Caco-2 (cell line): ENCODE results near the gene KCNMB1. TPM values are rescaled to one million over a fixed set of nuclear protein-coding genes. Genes with fewer than 3 reads are reported as not detected.

ENCODE experiments used
- BruUV-seq: library from RNA; stranded (reverse); fragments of 400-500 nt; replicated peaks from 2 replicates; lab custom pipeline; 2021; lab: Mats Ljungman, UMichigan
- CTCF ChIA-PET: fragments of 300-600 bp; sonication (Branson Sonifier 250); formaldehyde crosslinking; loops from one replicate; lab custom pipeline; 2022; ENCODE audit warnings: antibody characterized with exemption; lab: Charles Lee
- POLR2A ChIA-PET: fragments of 300-600 bp; sonication (Branson Sonifier 250); formaldehyde crosslinking; loops from one replicate; lab custom pipeline; 2022; ENCODE audit warnings: antibody characterized with exemption; lab: Charles Lee
- DNase-seq, 2 experiments: peaks; one replicate each; pipeline versions ENCODE4 v3.0.0 to v3.0.0-alpha.2; 2020 to 2022
- H3K27me3 ChIP-seq: replicated peaks from 2 replicates; pipeline ENCODE4 v1.6.0; 2011; ENCODE audit warnings: low read length; ENCODE audit not compliant: control insufficient read depth, insufficient read depth
- H3K36me3 ChIP-seq: 2 replicates; pipeline ENCODE4 v1.5.1; 2011; ENCODE audit warnings: low read length; ENCODE audit not compliant: control insufficient read depth, insufficient read depth
- H3K4me1 ChIP-seq: fragments of 250-450 bp; sonication (Bioruptor Pico); 2 replicates; pipeline ENCODE4 v1.5.1; 2020; ENCODE audit warnings: mild to moderate bottlenecking
- H3K4me3 ChIP-seq: 2 replicates; pipeline ENCODE4 v1.5.1; 2011; ENCODE audit warnings: low read depth, mild to moderate bottlenecking, control low read depth, low read length
- H3K9me3 ChIP-seq: fragments of 250-450 bp; sonication (Bioruptor Pico); 2 replicates; pipeline ENCODE4 v1.5.1; 2020; ENCODE audit warnings: mild to moderate bottlenecking, moderate library complexity
- H3K27ac Mint-ChIP-seq: one replicate; pipeline ENCODE4 v1.8.0; 2022; ENCODE audit warnings: mixed read lengths; ENCODE audit not compliant: unreplicated experiment
- H3K27me3 Mint-ChIP-seq: one replicate; pipeline ENCODE4 v1.8.0; 2022; ENCODE audit warnings: mixed read lengths; ENCODE audit not compliant: insufficient read depth, unreplicated experiment
- H3K36me3 Mint-ChIP-seq: one replicate; pipeline ENCODE4 v1.8.0; 2022; ENCODE audit warnings: mild to moderate bottlenecking, mixed read lengths; ENCODE audit not compliant: insufficient read depth, unreplicated experiment
- H3K4me1 Mint-ChIP-seq: one replicate; pipeline ENCODE4 v1.8.0; 2022; ENCODE audit warnings: low read depth, mixed read lengths; ENCODE audit not compliant: unreplicated experiment
- H3K4me3 Mint-ChIP-seq: one replicate; pipeline ENCODE4 v1.8.0; 2022; ENCODE audit warnings: mild to moderate bottlenecking, moderate library complexity, mixed read lengths; ENCODE audit not compliant: unreplicated experiment
- H3K9me3 Mint-ChIP-seq: one replicate; pipeline ENCODE4 v1.8.0; 2022; ENCODE audit warnings: mixed read lengths; ENCODE audit not compliant: unreplicated experiment
- CTCF ChIP-seq, 2 experiments: fragments of 200-600 bp in 1 of 2; IDR thresholded peaks; 1 replicate in 1 of 2; 2 replicates in 1 of 2; pipeline versions ENCODE4 v1.5.1 to v1.8.0; 2011 to 2022; ENCODE audit warnings: antibody characterized with exemption in 1 of 2, control low read depth in 1 of 2, inconsistent platforms in 1 of 2, low read depth in 1 of 2, low read length in 1 of 2, mild to moderate bottlenecking in 1 of 2, moderate library complexity in 1 of 2; ENCODE audit not compliant: insufficient read depth in 1 of 2, severe bottlenecking in 1 of 2, unreplicated experiment in 1 of 2
- intact Hi-C: fragments of 100-400 bp; cut with micrococcal nuclease; formaldehyde crosslinking; loops from one replicate; pipeline ENCODE4 v1.10.0; 2022; ENCODE audit not compliant: unreplicated experiment
- total RNA-seq: library from RNA; stranded (reverse); gene quantifications from 2 replicates; pipeline ENCODE4 v1.2.3, GENCODE V29; 2022

The KCNMB1 gene
- total RNA-seq, 1 experiment from 2014 or later: not detected

- intact Hi-C loops: no loop called here
- Mint-ChIP-seq H3K4me1 (no peaks in the 10 kb centered on the region), H3K27ac (no peak overlapping the region), H3K9me3 (peaks cover 9% of the 10 kb centered on the region), H3K27me3 (peaks cover 22% of the 10 kb centered on the region), H3K36me3 (no peaks in the 10 kb centered on the region), H3K4me3 (no peak overlapping the region)
- Histone ChIP-seq H3K27me3 (peaks cover 2% of the 10 kb centered on the region), H3K4me3 (no peak overlapping the region), H3K4me1 (no peaks in the 10 kb centered on the region), H3K36me3 (no peaks in the 10 kb centered on the region), H3K9me3 (no peaks in the 10 kb centered on the region)
- TF ChIP-seq CTCF (IDR thresholded peaks at IDR 0.05; ENCODE audit: insufficient read depth in 1 of 2, low read depth in 1 of 2, low read length in 1 of 2, severe bottlenecking in 1 of 2, unreplicated experiment in 1 of 2): no peak
- CTCF ChIA-PET: interaction anchor here (0.7 to 0.8 kb wide), 2 partner anchors 139 to 163 kb away, joined by 5 read pairs; no protein-coding TSS in a partner anchor
- no peak for DNase-seq
- POLR2A ChIA-PET: no interaction called here
- no TSS peak for BruUV-seq
These were observed 42.4 kb upstream of the KCNMB1 start for GRCh38 chr5:170431571-170431970.

GRCh38 chr5:170430866-170431437 lies 41.8 kb upstream of the KCNMB1 start:
- ChIA-PET POLR2A (no interaction called here), CTCF (no interaction called here)
- Mint-ChIP-seq H3K27ac (no peak overlapping the region), H3K36me3 (no peaks in the 10 kb centered on the region), H3K4me3 (no peak overlapping the region), H3K4me1 (no peaks in the 10 kb centered on the region), H3K9me3 (peaks cover 9% of the 10 kb centered on the region), H3K27me3 (peaks cover 22% of the 10 kb centered on the region)
- TF ChIP-seq CTCF (IDR thresholded peaks at IDR 0.05; ENCODE audit: insufficient read depth in 1 of 2, low read depth in 1 of 2, low read length in 1 of 2, severe bottlenecking in 1 of 2, unreplicated experiment in 1 of 2): no peak
- no TSS peak for BruUV-seq
- H3K36me3 ChIP-seq: no peaks in the 10 kb centered on the region
- H3K4me3 ChIP-seq: no peak overlapping the region
- no peaks in the 10 kb centered on the region for H3K4me1 ChIP-seq
- DNase-seq: no peak
- intact Hi-C loops: no loop called here
- no peaks in the 10 kb centered on the region for H3K9me3 ChIP-seq
- peaks cover 2% of the 10 kb centered on the region for H3K27me3 ChIP-seq

GRCh38 chr5:170430256-170430655 lies 41.1 kb upstream of the KCNMB1 start:
- Mint-ChIP-seq H3K27ac (no peak overlapping the region), H3K36me3 (no peaks in the 10 kb centered on the region), H3K27me3 (peaks cover 22% of the 10 kb centered on the region), H3K4me1 (no peaks in the 10 kb centered on the region), H3K4me3 (no peak overlapping the region), H3K9me3 (peaks cover 9% of the 10 kb centered on the region)
- DNase-seq: no peak
- intact Hi-C loops: no loop called here
- BruUV-seq: no TSS peak
- Histone ChIP-seq H3K27me3 (peaks cover 2% of the 10 kb centered on the region), H3K9me3 (no peaks in the 10 kb centered on the region), H3K4me3 (no peak overlapping the region), H3K4me1 (no peaks in the 10 kb centered on the region), H3K36me3 (no peaks in the 10 kb centered on the region)
- TF ChIP-seq CTCF (IDR thresholded peaks at IDR 0.05; ENCODE audit: insufficient read depth in 1 of 2, low read depth in 1 of 2, low read length in 1 of 2, severe bottlenecking in 1 of 2, unreplicated experiment in 1 of 2): no peak
- ChIA-PET POLR2A (no interaction called here), CTCF (no interaction called here)
